GM21390 (cell line): Measurements from ENCODE around the gene COX19.

ENCODE experiments used
- ATAC-seq: cut with Tn5 transposase; IDR thresholded peaks from one replicate; pipeline ENCODE4 v1.9.1; 2021; ENCODE audit not compliant: unreplicated experiment

The COX19 gene

GRCh38 chr7:979886-980571 is 4.7 kb upstream of the COX19 start:
- no peak for ATAC-seq

DNA sequence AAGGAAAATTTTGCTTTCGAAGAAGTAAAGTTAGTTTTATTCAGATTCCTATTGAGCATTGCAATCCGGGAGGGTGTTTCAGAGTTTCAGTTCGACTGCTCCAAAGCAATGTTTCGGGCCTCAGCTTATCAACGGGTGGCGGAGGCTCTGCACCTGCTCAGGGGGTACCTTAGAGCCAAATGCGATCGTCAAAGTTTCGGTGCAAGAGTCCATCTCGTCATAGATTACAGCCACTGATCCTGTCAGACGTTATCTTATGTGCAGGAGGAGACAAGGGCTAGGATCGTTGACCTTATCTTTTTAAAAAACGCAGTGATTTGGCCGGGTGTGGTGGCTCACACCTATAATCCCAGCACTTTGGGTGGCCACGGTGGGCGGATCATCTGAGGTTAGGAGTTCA is 3.8 kb upstream of the COX19 start:
- no peak for ATAC-seq

DNA sequence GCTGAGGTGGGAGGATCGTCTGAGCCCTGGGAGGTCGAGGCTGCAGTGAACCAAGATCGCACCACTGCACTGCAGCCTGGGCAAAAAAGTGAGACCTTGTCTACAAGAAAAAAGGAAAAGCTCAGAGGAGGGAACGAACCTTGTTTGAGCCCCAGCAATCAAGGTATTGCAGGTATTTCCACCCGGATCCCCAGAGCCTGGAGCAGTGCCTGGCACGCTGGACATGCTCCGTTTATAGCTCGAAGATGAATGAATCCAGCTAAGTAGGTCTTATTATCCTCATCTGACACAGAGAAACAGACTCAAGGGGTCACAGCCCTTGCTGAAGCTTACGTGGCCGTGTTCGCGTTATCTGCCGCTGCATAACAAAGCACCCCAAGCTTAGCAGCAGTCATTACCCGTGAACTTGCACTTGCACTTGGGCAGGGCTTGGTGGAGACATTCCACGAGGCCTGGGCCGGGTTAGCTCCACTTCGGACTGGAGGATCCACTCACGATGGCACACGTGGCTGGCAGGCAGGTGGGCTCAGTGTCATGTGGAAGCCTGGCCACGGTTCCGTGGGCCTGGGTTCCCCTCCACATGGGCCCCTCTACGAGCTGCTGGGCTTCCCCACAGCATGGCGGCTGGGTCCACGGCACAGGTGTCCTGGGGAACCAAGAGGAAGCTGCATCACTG is 3.2 kb upstream of the COX19 start:
- ATAC-seq = no peak

- ATAC-seq = no peak
Observed at GRCh38 chr7:978049-978346, 2.6 kb upstream of the COX19 start.

DNA sequence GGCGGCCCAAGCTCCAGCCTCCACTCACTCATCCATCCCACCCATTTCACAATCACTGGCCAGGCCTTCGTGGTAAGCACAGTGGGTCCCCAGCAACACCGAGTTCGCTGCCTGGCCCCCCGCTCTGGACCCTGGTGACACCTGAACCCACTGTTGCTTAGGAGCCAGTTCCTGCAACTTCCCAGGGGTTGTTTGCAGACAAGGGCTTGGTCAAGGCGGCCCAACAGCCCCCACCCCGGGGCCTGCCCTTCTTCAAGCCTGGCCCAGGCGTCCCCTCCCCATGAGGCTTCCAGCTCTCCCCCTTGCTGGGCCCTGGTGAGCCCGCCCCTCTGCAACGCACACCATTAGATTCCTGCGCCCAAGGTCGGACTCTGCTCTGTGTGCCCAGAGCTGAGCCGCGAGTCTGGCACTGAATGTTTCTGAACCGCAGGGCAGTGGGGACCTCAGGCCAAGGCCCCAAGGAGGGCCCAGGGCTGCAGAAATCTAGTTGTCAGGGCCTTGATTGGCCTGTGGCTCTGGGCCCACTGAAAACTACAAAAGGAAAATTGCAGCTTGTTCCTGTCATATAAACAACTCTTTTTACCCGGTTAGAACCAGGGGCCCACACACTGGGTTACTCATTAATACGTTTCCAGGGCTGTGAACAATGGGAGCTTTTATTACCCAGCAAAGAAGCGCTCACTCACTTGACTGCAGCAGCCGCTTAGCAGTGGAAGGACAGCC is 2.1 kb upstream of the COX19 start:
- no peak for ATAC-seq

DNA sequence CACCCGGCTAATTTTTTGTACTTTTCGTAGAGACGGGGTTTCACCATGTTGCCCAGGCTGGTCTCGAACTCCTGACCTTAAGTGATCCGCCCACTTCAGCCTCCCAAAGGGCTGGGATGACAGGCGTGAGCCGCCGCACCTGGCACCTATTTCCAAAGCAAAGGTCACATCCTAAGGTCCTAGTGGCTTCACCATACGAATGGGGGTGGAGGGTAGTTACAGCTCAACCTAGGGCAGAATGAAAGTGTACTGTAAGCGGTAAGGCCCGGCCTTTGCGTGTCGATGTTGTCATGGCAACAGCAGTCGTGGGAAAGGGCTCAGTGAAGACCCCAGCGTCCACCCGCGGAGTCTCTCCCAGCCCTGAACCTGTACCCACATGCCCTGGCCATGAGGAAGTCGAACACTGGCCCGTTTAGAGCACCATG is 1.6 kb upstream of the COX19 start:
- ATAC-seq = no peak

DNA sequence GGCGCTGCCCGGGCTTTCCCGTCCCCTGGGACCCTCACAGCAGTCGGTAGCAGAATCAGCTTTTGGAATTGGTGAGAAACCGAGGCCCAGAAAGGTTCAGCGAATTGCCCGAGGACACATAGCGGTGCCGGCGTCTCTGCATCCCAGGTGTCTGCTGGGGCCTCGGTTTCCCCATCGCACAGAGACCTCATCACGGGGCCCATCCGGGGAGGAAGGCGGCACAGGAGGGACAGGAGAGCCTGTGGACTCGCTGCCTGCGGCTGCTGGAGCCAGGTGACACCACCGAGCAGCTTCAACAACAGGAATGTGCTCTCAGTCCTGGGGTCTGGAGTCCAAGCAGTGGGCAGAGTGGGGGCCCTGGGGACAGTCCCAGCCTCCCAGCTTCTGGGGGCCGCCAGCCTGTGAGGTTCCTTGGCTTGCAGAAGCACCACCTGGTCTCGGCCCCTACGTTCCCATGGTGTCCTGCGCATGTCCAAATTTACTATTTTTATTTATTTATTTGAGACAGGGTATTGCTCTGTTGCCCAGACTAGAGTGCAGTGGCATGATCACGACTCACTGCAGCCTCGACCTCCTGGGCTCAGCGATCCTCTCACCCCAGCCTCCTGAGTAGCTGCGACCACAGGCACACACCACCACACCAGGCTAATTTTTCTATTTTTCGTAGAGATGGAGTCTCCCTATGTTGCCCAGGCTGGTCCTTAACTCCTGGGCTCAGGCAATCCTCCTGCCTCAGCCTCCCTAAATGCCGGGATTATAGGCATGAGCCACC is 539 bp upstream of the COX19 start:
- no peak for ATAC-seq

GRCh38 chr7:974172-974571 is 1.2 kb downstream of the COX19 start:
- ATAC-seq = no peak

DNA sequence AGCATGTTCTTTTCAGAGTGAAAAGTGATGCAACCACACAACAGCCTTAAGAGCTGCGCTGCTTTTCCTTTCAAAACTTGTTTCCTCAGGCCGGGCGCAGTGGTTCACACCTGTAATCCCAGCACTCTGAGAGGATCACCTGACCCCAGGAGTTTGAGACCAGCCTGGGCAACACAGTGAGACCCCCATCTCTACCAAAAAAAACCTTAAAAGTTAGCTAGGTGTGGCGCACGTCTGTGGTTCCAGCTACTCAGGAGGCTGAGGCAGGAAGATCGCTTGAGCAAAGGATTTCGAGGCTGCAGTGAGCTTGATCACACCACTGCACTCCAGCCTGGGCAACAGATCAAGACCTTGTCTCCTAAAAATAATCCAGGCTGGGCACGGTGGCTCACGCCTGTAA is 2.0 kb downstream of the COX19 start:
- no peak for ATAC-seq

GRCh38 chr7:972676-973309 is 2.6 kb downstream of the COX19 start:
- no peak for ATAC-seq

- ATAC-seq = no peak
Observed at GRCh38 chr7:972110-972509, 3.2 kb downstream of the COX19 start.

DNA sequence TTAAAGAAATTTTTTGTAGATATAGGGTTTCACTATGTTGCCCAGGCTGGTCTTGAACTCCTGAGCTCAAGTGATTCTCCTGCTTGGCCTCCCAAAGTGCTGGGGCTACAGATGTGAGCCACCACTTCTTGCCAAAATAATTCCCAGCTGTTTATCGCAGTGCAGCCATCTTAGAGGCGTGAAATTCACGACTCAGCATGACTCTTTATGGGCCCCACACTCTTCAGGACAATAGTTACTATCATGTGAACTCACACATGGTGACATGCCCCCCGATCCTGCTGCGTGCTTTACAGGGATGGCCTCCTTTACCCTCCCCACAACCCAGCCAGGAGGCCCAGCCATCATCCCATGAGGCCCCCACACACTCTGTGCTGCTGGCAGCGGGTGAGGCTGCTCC is 4.6 kb downstream of the COX19 start:
- ATAC-seq = no peak

GRCh38 chr7:969403-969802 is 5.9 kb downstream of the COX19 start:
- no peak for ATAC-seq

- no peak for ATAC-seq
Observed at GRCh38 chr7:968205-969105, 6.9 kb downstream of the COX19 start.

DNA sequence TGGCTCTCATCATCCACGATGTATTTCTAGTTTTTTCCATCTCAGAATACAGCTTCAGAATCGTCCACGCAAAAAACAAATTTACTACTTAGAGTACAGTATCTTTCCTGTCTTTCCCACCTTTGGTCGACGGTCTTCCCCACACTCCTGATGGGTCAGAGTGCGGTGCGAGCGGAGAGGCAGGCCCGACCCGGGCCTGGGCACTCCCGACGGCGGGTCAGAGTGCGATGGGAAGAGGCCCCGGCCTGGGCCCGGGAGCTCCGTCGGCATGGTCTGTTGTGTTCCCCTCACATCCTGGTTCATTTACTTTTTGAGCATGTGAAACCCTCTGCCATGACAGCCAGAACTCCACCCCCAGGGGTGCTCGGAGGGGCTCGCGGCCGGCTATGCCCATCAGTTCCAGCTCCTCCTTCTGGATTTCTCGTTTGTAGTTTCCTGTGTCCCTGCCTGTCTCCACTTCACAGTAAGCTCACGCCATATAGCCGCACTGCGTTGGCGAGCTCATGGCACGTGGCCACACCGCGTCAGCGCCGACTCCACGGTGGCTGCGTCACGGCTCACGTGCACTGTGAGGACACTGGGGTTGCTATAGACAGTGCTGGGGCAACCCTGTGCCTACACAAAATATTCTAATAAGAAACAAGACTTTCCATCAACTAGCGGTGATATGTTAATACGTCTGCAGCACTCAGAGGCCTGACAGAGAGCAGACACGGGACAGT is 7.8 kb downstream of the COX19 start:
- ATAC-seq = no peak

- ATAC-seq = no peak
Observed at GRCh38 chr7:966291-967069, 8.9 kb downstream of the COX19 start.

DNA sequence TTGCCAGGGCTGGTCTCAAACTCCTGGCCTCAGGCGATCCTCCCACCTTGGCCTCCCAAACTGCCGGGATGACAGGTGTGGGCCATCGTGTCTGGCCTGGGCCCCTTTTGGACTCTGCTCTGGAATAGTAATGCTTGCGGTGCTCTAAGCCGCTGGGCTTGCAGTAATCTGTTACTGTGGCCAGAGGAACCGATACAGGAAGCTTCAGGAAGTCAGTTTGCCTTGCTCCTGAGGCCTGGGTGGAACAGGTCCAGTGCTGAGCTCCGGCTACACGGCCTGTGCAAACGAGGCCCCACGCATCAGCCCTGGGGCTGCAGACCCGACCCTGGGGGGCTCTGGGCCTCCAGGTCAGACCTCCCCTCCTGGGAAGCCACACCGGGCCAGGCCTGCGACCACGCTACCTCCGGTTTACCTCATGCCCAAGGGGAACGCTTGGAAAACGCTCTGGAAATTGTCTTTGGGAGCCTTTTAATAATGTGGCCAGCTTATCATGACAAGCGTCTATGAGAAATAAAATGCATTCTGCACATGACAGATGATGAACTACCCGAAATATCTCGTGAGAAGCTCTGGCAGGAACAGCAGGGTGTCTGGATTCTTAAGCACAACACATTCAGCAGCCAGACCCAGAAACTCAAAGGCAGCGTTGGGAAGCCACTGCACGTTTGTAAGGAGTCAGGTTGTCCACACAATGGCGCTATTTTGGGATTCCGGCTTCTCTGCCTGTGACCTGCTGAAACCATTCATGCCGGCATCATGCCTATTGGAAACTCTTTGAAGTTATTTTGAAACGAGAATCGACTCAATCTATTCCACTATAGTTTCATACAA is 10.7 kb downstream of the COX19 start:
- ATAC-seq = no peak
